Right renal cortex interstitium (tissue), 3 donors: Measurements from ENCODE around the gene SLC9A8. TPM values are rescaled to one million over a fixed set of nuclear protein-coding genes. Genes with fewer than 3 reads are reported as not detected.
"Not testable (repeated sequence)": the region's sequence is repeated elsewhere in the genome, so short reads cannot be mapped to it uniquely, and the experiment has no call there.

Source experiments
- DNase-seq, 3 donors: peaks; one replicate each; pipeline ENCODE4 v3.0.0-alpha.2; 2013; ENCODE audit warnings: low read depth in 3 of 3, low spot score in 2 of 3
- polyA plus RNA-seq, 3 donors: library from polyadenylated mRNA; unstranded; fragments of 120-200 nt; gene quantifications; one replicate each; pipeline ENCODE4 v1.2.1, GENCODE V29; 2013; ENCODE audit not compliant: insufficient read length in 3 of 3

The SLC9A8 gene
- polyA plus RNA-seq, 3 donors = 8.0 to 8.1 (median 8.0) TPM

GRCh38 chr20:49891476-49892110, 79.0 kb downstream of the SLC9A8 start:
- no peak for DNase-seq

- no peak for DNase-seq
Measured at GRCh38 chr20:49892260-49892659, 79.6 kb downstream of the SLC9A8 start.

GRCh38 chr20:49892817-49893216, 80.2 kb downstream of the SLC9A8 start:
- DNase-seq = no peak

GRCh38 chr20:49893242-49894072, 80.8 kb downstream of the SLC9A8 start:
- DNase-seq = no peak

GRCh38 chr20:49894073-49894470, 81.4 kb downstream of the SLC9A8 start:
- DNase-seq = no peak

- DNase-seq = not testable (repeated sequence)
Measured at GRCh38 chr20:49895474-49896093, 83.0 kb downstream of the SLC9A8 start.

GRCh38 chr20:49896204-49896603, 83.6 kb downstream of the SLC9A8 start:
- DNase-seq = no peak

- no peak for DNase-seq
Measured at GRCh38 chr20:49899541-49900383, 87.1 kb downstream of the SLC9A8 start.

GRCh38 chr20:49901588-49901987, 89.0 kb downstream of the SLC9A8 start:
- DNase-seq = no peak

- DNase-seq = no peak
Measured at GRCh38 chr20:49904440-49905214, 92.0 kb downstream of the SLC9A8 start.

- DNase-seq = no peak
Measured at GRCh38 chr20:49905415-49906091, 92.9 kb downstream of the SLC9A8 start.

GRCh38 chr20:49906101-49906604, 93.5 kb downstream of the SLC9A8 start:
- DNase-seq = no peak

GRCh38 chr20:49906615-49907154, 94.1 kb downstream of the SLC9A8 start:
- no peak for DNase-seq

- DNase-seq = no peak
Measured at GRCh38 chr20:49907405-49908257, 95.0 kb downstream of the SLC9A8 start.

- DNase-seq = no peak
Measured at GRCh38 chr20:49908258-49908565, 95.6 kb downstream of the SLC9A8 start.

- DNase-seq = no peak
Measured at GRCh38 chr20:49909499-49910339, 97.1 kb downstream of the SLC9A8 start.

GRCh38 chr20:49910340-49910706, 97.7 kb downstream of the SLC9A8 start:
- DNase-seq = no peak
